Central memory CD8-positive, alpha-beta T cell (primary cell): Measurements from ENCODE around the gene TPD52L1.

ENCODE experiments used
- ATAC-seq: fragments of 150-1000 bp; cut with Tn5 transposase; replicated peaks from 2 replicates; pipeline ENCODE4 v1.10.0; 2022; ENCODE audit warnings: mild to moderate bottlenecking, moderate FRiP score, moderate number of reproducible peaks; ENCODE audit not compliant: poor library complexity, severe bottlenecking; ENCODE audit errors: extremely low read depth
- DNase-seq, 2 donors: peaks; one replicate each; pipeline ENCODE4 v3.0.0; 2021; ENCODE audit warnings: low spot score in 2 of 2
- H3K27ac Mint-ChIP-seq: one replicate; pipeline ENCODE4 v1.8.0; 2022; ENCODE audit warnings: low read depth, mild to moderate bottlenecking, moderate library complexity, mixed read lengths
- H3K27me3 Mint-ChIP-seq: one replicate; pipeline ENCODE4 v1.8.0; 2022; ENCODE audit warnings: mixed read lengths
- H3K36me3 Mint-ChIP-seq: one replicate; pipeline ENCODE4 v1.8.0; 2022; ENCODE audit warnings: mild to moderate bottlenecking, moderate library complexity, mixed read lengths; ENCODE audit not compliant: insufficient read depth
- H3K4me1 Mint-ChIP-seq: one replicate; pipeline ENCODE4 v1.8.0; 2022; ENCODE audit warnings: mixed read lengths
- H3K4me3 Mint-ChIP-seq: one replicate; pipeline ENCODE4 v1.8.0; 2022; ENCODE audit warnings: mild to moderate bottlenecking, moderate library complexity, mixed read lengths
- H3K9me3 Mint-ChIP-seq: one replicate; pipeline ENCODE4 v1.8.0; 2022; ENCODE audit warnings: mixed read lengths

Gene TPD52L1

DNA sequence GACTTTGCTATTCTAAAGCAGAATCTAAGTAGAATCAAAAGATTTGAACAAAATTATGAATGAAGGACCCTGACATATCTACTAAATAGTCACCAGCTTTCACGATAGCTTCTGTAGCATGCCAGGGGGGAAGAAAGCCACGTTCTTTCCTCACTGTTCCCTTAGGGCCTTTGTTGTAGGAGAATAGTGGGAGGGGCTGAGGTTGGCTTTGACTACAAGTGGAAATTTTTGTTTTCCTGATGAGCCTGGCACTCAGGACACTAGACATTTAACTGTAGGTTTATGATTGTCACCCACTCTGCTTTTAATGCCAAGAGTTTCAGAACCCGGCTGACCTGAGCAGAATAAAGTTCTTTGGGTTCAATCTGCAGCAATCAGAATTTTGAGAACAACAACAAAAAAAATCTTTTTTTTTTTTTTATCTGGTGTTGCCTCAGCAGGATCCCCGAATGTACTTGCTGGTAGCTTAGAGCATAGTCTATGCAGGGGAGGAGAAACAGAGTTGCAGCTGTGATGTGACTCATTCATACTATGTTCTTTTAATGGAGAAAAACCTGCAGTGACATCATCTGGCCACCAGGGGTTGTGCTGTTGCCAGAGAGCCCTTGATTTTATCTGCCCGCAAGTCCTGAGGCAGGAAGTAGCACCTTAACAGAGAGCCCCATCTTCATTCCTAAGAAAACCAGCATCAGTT is 38.5 kb downstream of the TPD52L1 start:
- H3K4me3 Mint-ChIP-seq = no peak overlapping the region
- H3K4me1 Mint-ChIP-seq = peaks cover 5% of the 10 kb centered on the region
- peak; percentile 60 for ATAC-seq
- no peak overlapping the region for H3K27ac Mint-ChIP-seq
- peaks cover 20% of the 10 kb centered on the region for H3K27me3 Mint-ChIP-seq
- H3K36me3 Mint-ChIP-seq = no peaks in the 10 kb centered on the region
- no peaks in the 10 kb centered on the region for H3K9me3 Mint-ChIP-seq
- DNase-seq = peak; percentile 16 to 17

DNA sequence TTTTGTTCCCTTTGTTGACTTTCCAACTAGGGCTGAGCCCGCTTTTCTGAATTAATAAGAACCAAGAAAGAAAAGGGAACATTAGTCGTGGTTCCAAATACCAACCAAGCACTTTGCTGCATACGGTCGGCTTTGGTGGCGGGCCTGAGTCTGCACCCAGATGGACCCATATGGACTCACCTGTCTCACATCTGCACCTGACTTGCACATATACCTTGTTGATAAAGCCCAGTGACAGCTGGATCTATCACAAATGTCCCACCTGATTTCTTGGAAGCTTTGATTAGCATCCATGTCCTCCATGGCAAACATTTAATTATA is 39.0 kb downstream of the TPD52L1 start:
- peaks cover 25% of the 10 kb centered on the region for H3K27me3 Mint-ChIP-seq
- ATAC-seq (no peak), DNase-seq (no peak)
- no peak overlapping the region for H3K4me3 Mint-ChIP-seq
- no peak overlapping the region for H3K27ac Mint-ChIP-seq
- no peaks in the 10 kb centered on the region for H3K36me3 Mint-ChIP-seq
- no peaks in the 10 kb centered on the region for H3K9me3 Mint-ChIP-seq
- H3K4me1 Mint-ChIP-seq = peaks cover 5% of the 10 kb centered on the region

DNA sequence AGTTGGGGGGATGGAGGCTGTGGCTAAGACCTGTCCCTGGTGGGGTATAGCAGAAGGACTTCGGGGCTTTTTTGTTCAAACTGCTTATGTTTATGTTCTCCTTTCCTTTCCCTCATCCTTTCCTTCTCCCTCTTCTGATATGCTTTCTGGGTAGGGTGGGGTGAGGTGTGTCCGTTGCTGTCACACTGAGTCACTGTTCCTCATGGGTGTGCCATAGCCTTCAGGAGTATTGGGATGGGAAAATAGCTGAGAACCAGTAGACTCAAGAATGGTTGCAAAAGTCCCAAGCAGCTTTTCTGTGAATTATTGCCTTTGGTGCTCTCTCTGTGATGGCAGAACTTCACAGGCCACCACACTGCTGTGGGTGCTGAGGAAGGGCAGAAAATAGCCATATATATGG is 39.6 kb downstream of the TPD52L1 start:
- Mint-ChIP-seq H3K4me3 (no peak overlapping the region), H3K36me3 (no peaks in the 10 kb centered on the region), H3K4me1 (peaks cover 5% of the 10 kb centered on the region), H3K9me3 (no peaks in the 10 kb centered on the region), H3K27me3 (peaks cover 28% of the 10 kb centered on the region), H3K27ac (no peak overlapping the region)
- no peak for ATAC-seq
- no peak for DNase-seq

DNA sequence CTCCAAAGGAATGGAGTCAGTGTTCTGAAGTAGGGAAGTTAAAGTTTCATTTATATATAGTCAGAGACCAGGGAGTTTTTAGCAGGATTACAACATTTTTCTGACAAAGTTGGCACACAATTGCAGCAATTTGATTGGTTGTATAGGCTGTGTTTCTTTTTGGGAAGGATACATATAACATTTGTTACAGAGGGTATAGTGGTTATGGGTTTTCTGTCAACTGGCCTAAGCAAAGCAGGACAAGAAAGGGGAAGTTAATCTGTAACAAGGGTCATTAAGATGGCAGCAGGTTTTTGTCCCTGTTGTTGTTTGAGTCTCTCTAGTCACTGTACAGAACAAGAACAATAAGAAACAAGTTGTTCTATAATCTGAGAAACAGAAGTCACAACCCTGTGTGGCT is 41.4 kb downstream of the TPD52L1 start:
- no peaks in the 10 kb centered on the region for H3K36me3 Mint-ChIP-seq
- DNase-seq (no peak), ATAC-seq (no peak)
- H3K9me3 Mint-ChIP-seq = no peaks in the 10 kb centered on the region
- no peak overlapping the region for H3K4me3 Mint-ChIP-seq
- peaks cover 28% of the 10 kb centered on the region for H3K27me3 Mint-ChIP-seq
- H3K4me1 Mint-ChIP-seq = peaks cover 5% of the 10 kb centered on the region
- no peak overlapping the region for H3K27ac Mint-ChIP-seq

DNA sequence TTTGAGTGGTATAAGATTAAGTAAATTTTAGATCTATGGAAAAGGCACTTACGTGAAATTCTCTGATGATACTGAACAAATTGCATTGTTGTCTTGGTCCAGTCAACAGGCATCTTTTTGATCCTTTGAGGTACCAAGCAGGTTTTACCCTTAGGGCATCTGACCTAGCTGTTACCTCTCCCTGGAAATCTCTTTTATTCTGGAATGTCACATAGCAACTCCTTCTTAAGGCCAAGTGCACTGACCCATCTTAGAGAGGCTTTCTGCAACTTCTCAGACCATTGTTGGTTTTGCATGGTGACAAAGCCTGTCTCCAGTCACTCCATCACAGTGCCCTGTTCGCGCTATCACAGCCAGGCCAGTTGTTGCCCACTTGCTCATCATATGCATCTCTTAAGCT is 42.0 kb downstream of the TPD52L1 start:
- H3K4me3 Mint-ChIP-seq = no peak overlapping the region
- peaks cover 5% of the 10 kb centered on the region for H3K4me1 Mint-ChIP-seq
- no peaks in the 10 kb centered on the region for H3K36me3 Mint-ChIP-seq
- H3K27ac Mint-ChIP-seq = no peak overlapping the region
- peaks cover 28% of the 10 kb centered on the region for H3K27me3 Mint-ChIP-seq
- H3K9me3 Mint-ChIP-seq = no peaks in the 10 kb centered on the region
- ATAC-seq (no peak), DNase-seq (no peak)

DNA sequence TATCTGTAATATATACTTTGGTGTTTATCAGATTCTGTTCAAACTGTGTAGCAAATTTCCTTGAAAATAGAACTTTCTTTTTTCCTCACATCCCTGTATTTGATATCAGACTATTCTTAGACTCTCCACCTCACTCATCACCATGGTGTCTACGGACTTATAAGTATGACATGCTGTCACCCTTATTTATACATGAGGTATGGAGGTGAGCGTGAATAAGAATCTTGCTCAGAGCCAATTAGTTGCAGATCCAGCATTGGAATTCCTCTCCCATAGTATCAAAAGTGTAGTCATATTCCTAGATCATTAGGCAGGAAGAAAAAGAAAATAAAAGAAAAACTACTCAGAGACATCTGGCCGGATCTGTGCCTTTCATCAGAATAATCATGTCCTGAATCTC is 43.0 kb downstream of the TPD52L1 start:
- no peak for DNase-seq
- Mint-ChIP-seq H3K27me3 (peaks cover 17% of the 10 kb centered on the region), H3K27ac (no peak overlapping the region), H3K36me3 (no peaks in the 10 kb centered on the region), H3K4me3 (no peak overlapping the region), H3K4me1 (peaks cover 5% of the 10 kb centered on the region), H3K9me3 (no peaks in the 10 kb centered on the region)
- no peak for ATAC-seq

DNA sequence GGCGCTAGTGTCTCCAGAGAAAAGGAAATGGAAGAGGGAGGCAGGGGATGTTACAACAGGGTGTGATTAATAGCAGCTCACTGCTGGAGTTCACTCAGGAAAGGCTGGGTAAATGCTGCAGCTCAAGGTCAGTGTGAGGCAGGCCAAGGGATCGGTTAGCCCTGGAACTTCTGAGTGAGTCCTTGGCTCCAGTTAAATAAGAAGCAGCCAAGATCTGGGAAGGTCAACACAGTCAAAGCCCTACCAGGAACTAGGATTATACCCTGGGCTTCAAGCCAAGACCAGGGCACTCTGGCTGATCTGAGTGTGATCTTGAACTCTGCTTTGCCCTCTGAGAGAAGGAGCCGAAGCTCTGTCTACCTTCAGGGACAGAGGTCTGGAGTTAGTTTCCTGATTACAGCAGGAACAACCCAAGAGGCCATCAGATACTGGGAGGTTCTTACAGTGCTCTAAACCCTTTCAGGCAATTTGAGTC is 44.3 kb downstream of the TPD52L1 start:
- peaks cover under 1% of the 10 kb centered on the region for H3K36me3 Mint-ChIP-seq
- H3K9me3 Mint-ChIP-seq = no peaks in the 10 kb centered on the region
- ATAC-seq (no peak), DNase-seq (no peak)
- H3K27me3 Mint-ChIP-seq = peaks cover 27% of the 10 kb centered on the region
- H3K4me3 Mint-ChIP-seq = no peak overlapping the region
- no peak overlapping the region for H3K27ac Mint-ChIP-seq
- no peaks in the 10 kb centered on the region for H3K4me1 Mint-ChIP-seq

DNA sequence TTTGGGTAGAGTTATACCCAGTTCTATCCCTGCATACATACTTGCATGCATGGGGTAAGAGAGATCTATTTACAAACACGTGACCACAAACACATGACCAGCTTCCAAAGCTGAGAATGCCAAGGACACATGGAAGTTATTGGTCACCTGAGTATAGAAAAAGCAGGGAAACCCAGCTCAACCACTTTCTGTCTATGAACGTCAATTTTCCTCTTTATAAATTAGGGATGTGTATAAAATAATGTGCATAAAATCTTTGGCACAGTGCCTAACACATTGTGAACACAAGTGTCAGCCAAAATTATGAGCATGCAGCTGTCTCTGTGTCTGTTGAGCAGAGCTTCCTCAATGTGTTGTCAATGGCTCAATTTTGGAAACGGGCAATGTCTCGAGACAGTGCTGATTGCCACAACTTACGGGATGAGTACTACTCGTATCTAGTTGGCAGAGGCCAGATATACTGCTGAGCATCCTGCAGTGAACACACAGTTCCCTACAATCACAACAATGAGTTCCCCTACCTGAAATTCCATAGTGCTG is 44.9 kb downstream of the TPD52L1 start:
- H3K4me1 Mint-ChIP-seq = no peaks in the 10 kb centered on the region
- no peak overlapping the region for H3K4me3 Mint-ChIP-seq
- no peaks in the 10 kb centered on the region for H3K9me3 Mint-ChIP-seq
- no peak for DNase-seq
- H3K27me3 Mint-ChIP-seq = peaks cover 33% of the 10 kb centered on the region
- no peak overlapping the region for H3K27ac Mint-ChIP-seq
- no peak for ATAC-seq
- H3K36me3 Mint-ChIP-seq = peaks cover 3% of the 10 kb centered on the region

DNA sequence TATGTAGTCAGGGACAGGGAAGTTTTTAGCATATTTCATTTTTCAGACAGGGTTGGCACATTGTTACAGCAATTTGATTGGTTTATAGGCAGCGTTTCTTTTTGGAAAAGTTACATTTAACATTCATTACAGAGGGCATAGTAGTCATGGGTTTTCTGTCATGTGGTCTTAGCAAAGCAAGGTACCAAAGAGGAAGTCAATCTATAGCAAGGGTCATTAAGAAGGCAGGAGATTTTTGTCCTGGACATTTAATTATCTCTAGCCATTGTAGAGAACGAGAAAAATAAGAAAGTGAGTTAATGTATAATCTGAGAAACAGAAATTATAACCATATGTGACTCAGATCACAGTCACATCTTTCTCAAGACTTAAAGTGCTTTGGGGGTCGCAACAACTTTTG is 47.4 kb downstream of the TPD52L1 start:
- Mint-ChIP-seq H3K27me3 (peaks cover 33% of the 10 kb centered on the region), H3K4me1 (no peaks in the 10 kb centered on the region), H3K9me3 (no peaks in the 10 kb centered on the region), H3K27ac (no peak overlapping the region), H3K36me3 (peaks cover 3% of the 10 kb centered on the region), H3K4me3 (no peak overlapping the region)
- ATAC-seq (no peak), DNase-seq (no peak)

DNA sequence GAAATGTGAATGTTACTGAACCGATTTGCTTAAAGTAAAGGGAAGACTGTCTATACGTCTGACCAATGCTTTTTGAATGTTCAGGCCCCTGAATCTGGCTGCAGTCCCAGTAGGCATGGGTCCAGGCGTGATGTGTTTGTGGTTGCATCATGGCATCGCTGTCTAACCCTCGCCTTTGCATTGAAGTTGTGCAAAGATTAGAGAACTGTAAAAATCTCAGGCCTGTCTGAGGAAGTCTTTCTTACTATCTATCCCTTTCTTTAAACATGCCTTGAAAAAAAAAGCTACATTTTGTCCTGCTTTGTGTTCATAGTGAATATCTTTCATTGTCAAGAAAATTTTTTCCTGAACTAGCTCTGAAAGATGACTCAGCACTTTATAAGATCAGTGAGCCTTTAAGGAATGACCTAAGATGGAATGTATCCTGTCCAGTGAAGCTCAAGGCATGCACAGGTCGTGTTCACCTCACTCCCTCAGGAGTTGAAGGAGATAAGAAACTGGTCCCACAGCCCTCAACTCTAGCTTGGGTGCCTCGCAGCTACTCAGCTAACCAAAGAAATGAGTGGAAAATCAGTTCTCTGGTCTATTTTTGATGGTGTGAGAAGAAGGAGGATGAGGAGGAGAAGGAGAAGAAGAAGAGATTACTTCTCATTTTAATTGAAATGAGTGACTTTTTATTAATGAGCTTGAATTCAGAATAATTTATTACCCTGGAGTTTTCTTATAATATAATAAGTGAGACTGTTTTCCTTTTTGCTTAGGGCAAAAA is 48.6 kb downstream of the TPD52L1 start:
- no peaks in the 10 kb centered on the region for H3K9me3 Mint-ChIP-seq
- ATAC-seq = no peak

DNA sequence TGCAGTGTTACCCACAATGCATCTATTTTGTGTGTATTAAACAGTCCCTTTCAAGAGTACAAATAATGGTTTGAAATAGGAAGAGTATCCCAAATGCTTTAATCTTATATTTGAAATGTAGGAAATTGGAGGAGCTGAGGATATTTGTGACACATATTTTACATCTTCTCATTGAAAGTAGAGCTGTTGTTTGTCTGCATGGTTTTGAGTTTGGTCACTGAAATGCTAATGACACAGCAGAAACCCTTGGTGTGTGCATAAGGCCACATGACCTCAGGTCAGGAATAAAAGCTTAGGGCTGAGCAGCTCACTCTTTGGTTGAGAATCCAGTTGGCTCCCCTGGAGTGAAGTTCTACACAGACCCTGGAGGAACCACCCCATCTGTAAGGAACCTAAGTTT is 49.8 kb downstream of the TPD52L1 start:
- DNase-seq = no peak
- Mint-ChIP-seq H3K4me3 (no peak overlapping the region), H3K27ac (no peak overlapping the region), H3K36me3 (peaks cover 3% of the 10 kb centered on the region), H3K27me3 (peaks cover 17% of the 10 kb centered on the region), H3K9me3 (no peaks in the 10 kb centered on the region), H3K4me1 (no peaks in the 10 kb centered on the region)
- ATAC-seq = no peak

More for the DNA sequence above, 48.6 kb downstream of the TPD52L1 start:
- peaks cover 23% of the 10 kb centered on the region for H3K27me3 Mint-ChIP-seq
- H3K4me3 Mint-ChIP-seq = no peak overlapping the region
- no peaks in the 10 kb centered on the region for H3K4me1 Mint-ChIP-seq
- H3K27ac Mint-ChIP-seq = no peak overlapping the region
- DNase-seq = no peak
- peaks cover 3% of the 10 kb centered on the region for H3K36me3 Mint-ChIP-seq

DNA sequence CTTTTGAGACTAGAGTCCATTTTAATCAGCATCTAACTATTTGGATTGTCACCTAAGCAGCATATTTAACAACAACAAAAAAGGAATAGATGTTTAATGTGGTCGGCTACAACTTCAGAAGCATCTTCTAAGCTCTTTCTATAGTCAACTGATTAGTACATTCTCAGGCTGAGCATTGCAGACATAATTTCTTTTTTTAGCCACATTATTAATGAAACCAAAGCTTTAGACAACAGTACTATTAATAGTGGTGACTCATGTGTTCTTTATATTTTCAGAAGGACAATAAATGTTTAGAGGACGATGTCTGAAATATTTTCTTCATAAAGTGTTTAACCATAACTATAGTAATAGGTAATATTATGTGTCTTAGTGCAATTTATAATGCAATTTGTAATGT is 52.4 kb downstream of the TPD52L1 start:
- no peak overlapping the region for H3K4me3 Mint-ChIP-seq
- no peaks in the 10 kb centered on the region for H3K4me1 Mint-ChIP-seq
- peaks cover 3% of the 10 kb centered on the region for H3K36me3 Mint-ChIP-seq
- peaks cover 17% of the 10 kb centered on the region for H3K27me3 Mint-ChIP-seq
- H3K9me3 Mint-ChIP-seq = no peaks in the 10 kb centered on the region
- DNase-seq (no peak), ATAC-seq (no peak)
- no peak overlapping the region for H3K27ac Mint-ChIP-seq

DNA sequence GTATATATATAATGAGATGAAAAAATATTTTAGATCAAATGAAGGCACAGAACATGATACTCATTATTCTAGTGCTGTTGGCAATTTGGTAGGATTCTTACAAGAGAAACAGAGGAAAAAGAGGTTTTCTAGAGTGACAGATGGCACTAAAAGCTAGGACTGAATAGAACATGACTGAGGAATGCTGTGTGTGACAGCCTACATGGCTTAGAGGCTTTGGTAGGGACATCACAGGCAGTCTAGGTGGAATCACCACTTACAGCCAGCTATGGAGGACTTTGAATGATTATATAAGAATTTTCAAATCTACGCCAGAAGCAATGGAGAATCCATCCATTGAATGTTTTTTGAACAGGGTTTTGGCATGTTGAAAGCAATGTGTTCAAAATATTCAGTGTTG is 52.8 kb downstream of the TPD52L1 start:
- no peaks in the 10 kb centered on the region for H3K9me3 Mint-ChIP-seq
- peaks cover 17% of the 10 kb centered on the region for H3K27me3 Mint-ChIP-seq

More for the DNA sequence above, 52.8 kb downstream of the TPD52L1 start:
- Mint-ChIP-seq H3K4me1 (no peaks in the 10 kb centered on the region), H3K27ac (no peak overlapping the region), H3K4me3 (no peak overlapping the region), H3K36me3 (peaks cover 3% of the 10 kb centered on the region)
- DNase-seq (no peak), ATAC-seq (no peak)
